ENCODE results near the gene IL4R. TPM values are rescaled to one million over a fixed set of nuclear protein-coding genes. Genes with fewer than 3 reads are reported as not detected.

Gene IL4R
- total RNA-seq, 1 experiment from 2014 or later, result 29.6 TPM

- Histone ChIP-seq H3K4me2 (ENCODE audit: low read length) (no peak overlapping the region), H3K9me3 (ENCODE audit: control insufficient read depth in 1 of 2, insufficient read depth in 1 of 2, low read depth in 1 of 2, low read length in 2 of 2) (no peaks in the 10 kb centered on the region), H3K4me3 (replicated peaks in 1 of 2; ENCODE audit: low read depth in 1 of 2, low read length in 2 of 2) (no peak overlapping the region), H2AFZ (ENCODE audit: low read depth, low read length, poor library complexity, severe bottlenecking) (no peak overlapping the region), H3K27ac (ENCODE audit: low read depth, low read length) (no peak overlapping the region), H3K36me3 (ENCODE audit: control insufficient read depth in 1 of 2, insufficient read depth in 2 of 2, low read length in 2 of 2) (no peaks in the 10 kb centered on the region), H3K4me1 (ENCODE audit: control insufficient read depth in 1 of 2, insufficient read depth in 2 of 2, low read length in 2 of 2) (peaks cover 6 to 10% of the 10 kb centered on the region in 2 experiments; a peak in 3 of 4 replicates), H4K20me1 (ENCODE audit: insufficient read depth) (no peaks in the 10 kb centered on the region), H3K9me2 (ENCODE audit: insufficient read depth) (no peaks in the 10 kb centered on the region), H3K79me2 (ENCODE audit: insufficient read depth, low read length) (no peaks in the 10 kb centered on the region), H3K27me3 (ENCODE audit: insufficient read depth, low read length) (no peaks in the 10 kb centered on the region), H3K9ac (ENCODE audit: low read length) (no peak overlapping the region)
- ATAC-seq (no peak), DNase-seq (ENCODE audit: low read depth, low spot score) (no peak)
- RAD21 ChIA-PET (ENCODE audit: low non-redundant PET in 1 of 2, low total read pairs in 2 of 2, uncharacterized antibody in 2 of 2, unreplicated experiment in 2 of 2), result no interaction called here
- intact Hi-C loops (cut with micrococcal nuclease), result no loop called here
- TF ChIP-seq CEBPB (IDR thresholded peaks at IDR 0.05; ENCODE audit: low read depth), result no peak
- no peak for TF ChIP-seq SIN3A (IDR thresholded peaks at IDR 0.05; ENCODE audit: low read depth)
- no peak for TF ChIP-seq EGR1 (IDR thresholded peaks at IDR 0.05; ENCODE audit: low read depth)
- no peak for TF ChIP-seq EZH2phosphoT487 (IDR thresholded peaks at IDR 0.05; ENCODE audit: borderline replicate concordance)
- TF ChIP-seq MAX (IDR thresholded peaks at IDR 0.05), result no peak
- no peak for TF ChIP-seq REST (IDR thresholded peaks at IDR 0.05; ENCODE audit: low read depth)
- TF ChIP-seq TCF7L2 (IDR thresholded peaks at IDR 0.05; ENCODE audit: borderline replicate concordance, extremely low read depth, insufficient read depth, insufficient read length), result no peak
- TF ChIP-seq ZNF274 (IDR thresholded peaks at IDR 0.05; ENCODE audit: low read depth, low read length), result no peak
- no peak for TF ChIP-seq ATF3 (IDR thresholded peaks at IDR 0.05)
- no peak for TF ChIP-seq CTCF (IDR thresholded peaks at IDR 0.05 in 2 of 3, conservative IDR thresholded peaks at IDR 0.05 in 1 of 3; ENCODE audit: borderline replicate concordance in 1 of 3, insufficient read depth in 1 of 3, low read depth in 2 of 3, low read length in 2 of 3)
- CTCF ChIA-PET, result no interaction called here
- no TSS peak for BruUV-seq (replicated peaks)
- POLR2A ChIA-PET, result no interaction called here
These were observed 97.0 kb downstream of the IL4R start for GRCh38 chr16:27410761-27411160.
